Measurements from ENCODE around the gene GJC1.
"Not testable (repeated sequence)": the region's sequence is repeated elsewhere in the genome, so short reads cannot be mapped to it uniquely, and the experiment has no call there.

The GJC1 gene

DNA sequence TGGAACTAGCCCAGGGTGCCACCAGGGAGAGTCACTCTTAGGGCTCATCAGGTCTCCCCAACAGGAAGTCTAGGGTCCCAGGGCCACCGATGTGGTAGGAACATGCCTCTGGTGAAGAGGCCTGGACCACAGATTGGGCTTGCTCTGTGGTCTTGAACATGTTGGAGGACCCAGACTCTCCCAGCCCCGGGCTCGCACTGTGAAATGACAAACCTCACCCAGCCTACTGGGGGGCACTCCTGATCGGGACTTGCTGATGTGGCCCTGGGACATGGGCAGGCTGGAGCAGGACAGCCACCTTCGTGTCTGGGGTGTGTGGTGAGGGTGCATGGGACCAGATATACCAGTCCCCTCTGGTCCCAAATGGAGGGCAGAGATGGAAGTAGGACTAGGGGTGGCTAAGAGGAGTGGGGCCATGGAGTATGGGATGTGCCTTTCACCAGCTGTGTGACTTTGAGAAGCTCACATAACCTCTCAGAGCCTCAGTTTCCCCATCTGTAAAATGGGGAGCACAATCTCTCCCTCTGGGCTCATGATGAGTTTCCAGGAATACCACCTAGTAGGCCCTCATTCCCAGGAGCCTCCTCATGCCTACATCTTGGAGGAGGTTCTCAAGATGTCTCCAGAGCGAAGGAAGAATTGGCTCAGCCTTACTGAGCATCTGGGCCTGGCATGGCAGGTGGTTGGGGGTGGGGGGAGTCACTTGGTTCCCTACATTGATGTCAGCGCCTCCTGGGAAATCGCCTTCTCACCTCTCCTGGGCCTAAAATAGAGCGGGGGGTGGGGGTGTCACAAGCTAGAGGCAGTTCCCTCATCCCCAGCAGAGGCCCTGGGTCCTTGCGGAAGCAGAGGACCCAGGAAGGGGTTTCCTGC is 72.8 kb downstream of the GJC1 start:
- no peak overlapping the region for H2AFZ ChIP-seq (ENCODE audit: low read depth, low read length)
- no peak for TF ChIP-seq EZH2 (IDR thresholded peaks at IDR 0.05; ENCODE audit: borderline replicate concordance, low read depth, low read length, severe bottlenecking)
- TF ChIP-seq, protein P1, sequence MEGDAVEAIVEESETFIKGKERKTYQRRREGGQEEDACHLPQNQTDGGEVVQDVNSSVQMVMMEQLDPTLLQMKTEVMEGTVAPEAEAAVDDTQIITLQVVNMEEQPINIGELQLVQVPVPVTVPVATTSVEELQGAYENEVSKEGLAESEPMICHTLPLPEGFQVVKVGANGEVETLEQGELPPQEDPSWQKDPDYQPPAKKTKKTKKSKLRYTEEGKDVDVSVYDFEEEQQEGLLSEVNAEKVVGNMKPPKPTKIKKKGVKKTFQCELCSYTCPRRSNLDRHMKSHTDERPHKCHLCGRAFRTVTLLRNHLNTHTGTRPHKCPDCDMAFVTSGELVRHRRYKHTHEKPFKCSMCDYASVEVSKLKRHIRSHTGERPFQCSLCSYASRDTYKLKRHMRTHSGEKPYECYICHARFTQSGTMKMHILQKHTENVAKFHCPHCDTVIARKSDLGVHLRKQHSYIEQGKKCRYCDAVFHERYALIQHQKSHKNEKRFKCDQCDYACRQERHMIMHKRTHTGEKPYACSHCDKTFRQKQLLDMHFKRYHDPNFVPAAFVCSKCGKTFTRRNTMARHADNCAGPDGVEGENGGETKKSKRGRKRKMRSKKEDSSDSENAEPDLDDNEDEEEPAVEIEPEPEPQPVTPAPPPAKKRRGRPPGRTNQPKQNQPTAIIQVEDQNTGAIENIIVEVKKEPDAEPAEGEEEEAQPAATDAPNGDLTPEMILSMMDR (IDR thresholded peaks at IDR 0.05; ENCODE audit: borderline replicate concordance, extremely low read depth, low read length, poor library complexity, severe bottlenecking), result no peak
- H3K4me2 ChIP-seq (ENCODE audit: insufficient read depth, low read length), result no peak overlapping the region
- no peak overlapping the region for H3K9ac ChIP-seq (ENCODE audit: low read depth, low read length)
- peaks cover 25% of the 10 kb centered on the region for H3K27me3 ChIP-seq (ENCODE audit: insufficient read depth, low read length, poor library complexity)
- no peaks in the 10 kb centered on the region for H3K4me1 ChIP-seq (ENCODE audit: insufficient read depth, low read length)
- peaks cover 12% of the 10 kb centered on the region for H4K20me1 ChIP-seq (ENCODE audit: insufficient read depth, low read length)
- H3K4me3 ChIP-seq (ENCODE audit: low read depth in 1 of 2, low read length in 2 of 2), result no peak overlapping the region
- ATAC-seq (ENCODE audit: insufficient read depth, low read depth) (peak; percentile 20; the same call in 1 of the 3 replicates), DNase-seq (no peak)
- no peaks in the 10 kb centered on the region for H3K9me3 ChIP-seq (ENCODE audit: insufficient read depth, low read length, severe bottlenecking)
- no peak overlapping the region for H3K27ac ChIP-seq (ENCODE audit: low read length)
- H3K36me3 ChIP-seq (ENCODE audit: insufficient read depth, low read length), result no peaks in the 10 kb centered on the region
- H3K79me2 ChIP-seq (ENCODE audit: insufficient read depth, low read length), result no peaks in the 10 kb centered on the region

DNA sequence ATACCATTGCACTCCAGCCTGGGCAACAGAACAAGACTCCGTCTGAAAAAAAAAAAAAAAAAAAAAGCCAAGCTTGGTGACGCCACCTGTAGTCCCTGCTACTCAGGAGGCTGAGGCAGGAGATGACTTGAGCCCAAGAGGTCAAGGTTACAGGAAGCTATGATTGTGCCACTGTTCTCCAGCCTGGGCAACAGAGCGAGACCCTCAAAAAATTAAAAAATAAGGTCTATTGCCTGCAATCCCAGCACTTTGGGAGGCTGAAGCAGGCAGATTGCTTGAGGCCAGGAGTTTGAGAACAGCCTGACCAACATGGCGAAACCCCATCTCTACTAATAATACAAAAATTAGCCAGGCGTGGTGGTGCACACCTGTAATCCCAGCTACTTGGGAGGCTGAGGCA is 74.9 kb downstream of the GJC1 start:
- not testable (repeated sequence) for ATAC-seq (ENCODE audit: insufficient read depth, low read depth); H3K27ac ChIP-seq (ENCODE audit: low read length); H3K4me1 ChIP-seq (ENCODE audit: insufficient read depth, low read length); H3K9ac ChIP-seq (ENCODE audit: low read depth, low read length); H3K4me2 ChIP-seq (ENCODE audit: insufficient read depth, low read length); H3K79me2 ChIP-seq (ENCODE audit: insufficient read depth, low read length); H3K4me3 ChIP-seq (ENCODE audit: low read depth in 1 of 2, low read length in 2 of 2); H3K9me3 ChIP-seq (ENCODE audit: insufficient read depth, low read length, severe bottlenecking); H2AFZ ChIP-seq (ENCODE audit: low read depth, low read length); DNase-seq
- peaks cover 13% of the 10 kb centered on the region for H3K36me3 ChIP-seq (ENCODE audit: insufficient read depth, low read length)
- H3K27me3 ChIP-seq (ENCODE audit: insufficient read depth, low read length, poor library complexity), result peaks cover 24% of the 10 kb centered on the region
- peaks cover 12% of the 10 kb centered on the region for H4K20me1 ChIP-seq (ENCODE audit: insufficient read depth, low read length)

DNA sequence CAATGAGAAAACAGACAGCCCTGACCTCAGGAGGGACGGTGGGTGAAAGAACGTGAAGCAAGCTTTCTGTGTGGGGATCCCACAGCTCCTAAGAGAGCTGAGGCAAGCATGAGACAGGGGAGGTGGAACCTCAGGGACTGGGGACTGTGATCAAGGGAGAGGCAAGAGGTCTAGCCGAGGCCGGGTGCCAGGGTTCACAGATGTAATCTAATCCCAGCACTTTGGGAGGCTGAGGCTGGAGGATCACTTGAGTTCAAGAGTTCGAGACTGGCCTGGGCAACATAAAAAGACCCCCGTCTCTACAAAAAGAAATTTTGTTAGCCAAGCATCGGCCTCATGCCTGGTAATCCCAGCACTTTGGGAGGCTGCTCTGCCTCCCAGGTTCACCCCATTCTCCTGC is 75.8 kb downstream of the GJC1 start:
- H3K27me3 ChIP-seq (ENCODE audit: insufficient read depth, low read length, poor library complexity), result peaks cover 15% of the 10 kb centered on the region
- no peak overlapping the region for H2AFZ ChIP-seq (ENCODE audit: low read depth, low read length)
- H3K4me2 ChIP-seq (ENCODE audit: insufficient read depth, low read length), result no peak overlapping the region
- H3K9me3 ChIP-seq (ENCODE audit: insufficient read depth, low read length, severe bottlenecking), result no peaks in the 10 kb centered on the region
- peaks cover 21% of the 10 kb centered on the region for H3K36me3 ChIP-seq (ENCODE audit: insufficient read depth, low read length)
- ATAC-seq (ENCODE audit: insufficient read depth, low read depth), result no peak
- H3K27ac ChIP-seq (ENCODE audit: low read length), result no peak overlapping the region
- no peak overlapping the region for H3K4me3 ChIP-seq (ENCODE audit: low read depth in 1 of 2, low read length in 2 of 2)
- H3K9ac ChIP-seq (ENCODE audit: low read depth, low read length), result no peak overlapping the region
- peaks cover 12% of the 10 kb centered on the region for H4K20me1 ChIP-seq (ENCODE audit: insufficient read depth, low read length)
- no peak for DNase-seq
- H3K79me2 ChIP-seq (ENCODE audit: insufficient read depth, low read length), result no peaks in the 10 kb centered on the region
- TF ChIP-seq, protein P1 (IDR thresholded peaks at IDR 0.05; ENCODE audit: borderline replicate concordance, extremely low read depth, low read length, poor library complexity, severe bottlenecking), result no peak
- no peak for TF ChIP-seq EZH2 (IDR thresholded peaks at IDR 0.05; ENCODE audit: borderline replicate concordance, low read depth, low read length, severe bottlenecking)
- no peaks in the 10 kb centered on the region for H3K4me1 ChIP-seq (ENCODE audit: insufficient read depth, low read length)

GRCh38 chr17:44752953-44753861 is 76.9 kb downstream of the GJC1 start:
- Histone ChIP-seq H4K20me1 (ENCODE audit: insufficient read depth, low read length) (peaks cover 12% of the 10 kb centered on the region), H3K9me3 (ENCODE audit: insufficient read depth, low read length, severe bottlenecking) (no peaks in the 10 kb centered on the region), H3K4me3 (ENCODE audit: low read depth in 1 of 2, low read length in 2 of 2) (no peak overlapping the region), H3K4me1 (ENCODE audit: insufficient read depth, low read length) (no peaks in the 10 kb centered on the region), H3K27me3 (ENCODE audit: insufficient read depth, low read length, poor library complexity) (peaks cover 12% of the 10 kb centered on the region), H3K36me3 (ENCODE audit: insufficient read depth, low read length) (peaks cover 29% of the 10 kb centered on the region), H3K4me2 (ENCODE audit: insufficient read depth, low read length) (no peak overlapping the region), H3K27ac (ENCODE audit: low read length) (no peak overlapping the region), H2AFZ (ENCODE audit: low read depth, low read length) (no peak overlapping the region), H3K9ac (ENCODE audit: low read depth, low read length) (no peak overlapping the region), H3K79me2 (ENCODE audit: insufficient read depth, low read length) (no peaks in the 10 kb centered on the region)
- ATAC-seq (ENCODE audit: insufficient read depth, low read depth) (no peak), DNase-seq (no peak)
- TF ChIP-seq, protein P1 (IDR thresholded peaks at IDR 0.05; ENCODE audit: borderline replicate concordance, extremely low read depth, low read length, poor library complexity, severe bottlenecking), result no peak
- no peak for TF ChIP-seq EZH2 (IDR thresholded peaks at IDR 0.05; ENCODE audit: borderline replicate concordance, low read depth, low read length, severe bottlenecking)

Measured in DND-41 (cell line).